IMR-90 (cell line): Measurements from ENCODE around the gene ASAP2. TPM values are rescaled to one million over a fixed set of nuclear protein-coding genes. Genes with fewer than 3 reads are reported as not detected.
A peak's percentile ranks its signal among the peaks of the same experiment; 100 is the strongest.

Source experiments
- ATAC-seq: fragments of 200-7000 bp; cut with Tn5 transposase; 2 replicates; pipeline ENCODE4 v1.9.1; 2020; ENCODE audit warnings: low read depth, mild to moderate bottlenecking, moderate library complexity
- BruUV-seq: library from RNA; stranded (reverse); fragments of 400-500 nt; replicated peaks from 2 replicates; lab custom pipeline; 2021; lab: Mats Ljungman, UMichigan
- CTCF ChIA-PET: fragments of 300-600 bp; formaldehyde crosslinking; extraction: SDS; loops from one replicate; lab custom pipeline; 2021; ENCODE audit warnings: antibody characterized with exemption; lab: Yijun Ruan, JAX
- POLR2A ChIA-PET: fragments of 300-600 bp; sonication (Branson Sonifier 250); formaldehyde crosslinking; loops from one replicate; lab custom pipeline; 2022; ENCODE audit warnings: antibody characterized with exemption; ENCODE audit not compliant: unreplicated experiment; lab: Charles Lee
- DNase-seq: peaks from one replicate; pipeline ENCODE4 v3.0.0; 2013
- H2AFZ ChIP-seq: replicated peaks from 2 replicates; pipeline ENCODE3; 2013; ENCODE audit warnings: low read length, mild to moderate bottlenecking; ENCODE audit not compliant: poor library complexity
- H2AK5ac ChIP-seq: 2 replicates; pipeline ENCODE4 v1.6.1; 2013; ENCODE audit warnings: low read depth, low read length, inconsistent platforms
- H2AK9ac ChIP-seq: replicated peaks from 2 replicates; pipeline ENCODE3; 2013; ENCODE audit warnings: mild to moderate bottlenecking, low read depth, low read length, moderate library complexity; ENCODE audit not compliant: poor library complexity
- H2BK120ac ChIP-seq: 2 replicates; pipeline ENCODE4 v1.6.1; 2013; ENCODE audit warnings: low read depth, low read length, inconsistent platforms
- H2BK15ac ChIP-seq: 3 replicates; pipeline ENCODE4 v1.6.1; 2013; ENCODE audit warnings: low read depth, low read length, inconsistent platforms
- H2BK20ac ChIP-seq: 2 replicates; pipeline ENCODE4 v1.6.1; 2013; ENCODE audit warnings: low read depth, mild to moderate bottlenecking, inconsistent platforms, low read length, moderate library complexity
- H2BK5ac ChIP-seq: 2 replicates; pipeline ENCODE4 v1.6.1; 2013; ENCODE audit warnings: mild to moderate bottlenecking, low read depth, low read length, inconsistent platforms; ENCODE audit not compliant: poor library complexity, severe bottlenecking
- H3K14ac ChIP-seq: replicated peaks from 2 replicates; pipeline ENCODE4 v1.6.1; 2013; ENCODE audit warnings: low read depth, low read length, inconsistent platforms
- H3K18ac ChIP-seq: 2 replicates; pipeline ENCODE4 v1.6.1; 2013; ENCODE audit warnings: low read depth, low read length, control low read depth
- H3K23ac ChIP-seq: 2 replicates; pipeline ENCODE4 v1.6.1; 2013; ENCODE audit warnings: low read depth, low read length, inconsistent platforms
- H3K27ac ChIP-seq: 2 replicates; pipeline ENCODE4 v1.5.1; 2013; ENCODE audit warnings: mild to moderate bottlenecking, control low read depth, low read length; ENCODE audit not compliant: insufficient read depth
- H3K27me3 ChIP-seq: 2 replicates; pipeline ENCODE4 v1.6.1; 2013; ENCODE audit warnings: low read length; ENCODE audit not compliant: control insufficient read depth, insufficient read depth
- H3K36me3 ChIP-seq: 2 replicates; pipeline ENCODE4 v1.6.1; 2013; ENCODE audit warnings: low read length, mixed read lengths; ENCODE audit not compliant: control insufficient read depth, insufficient read depth
- H3K4ac ChIP-seq: 2 replicates; pipeline ENCODE4 v1.6.1; 2013; ENCODE audit warnings: low read depth, low read length, inconsistent platforms
- H3K4me1 ChIP-seq: 2 replicates; pipeline ENCODE4 v1.6.1; 2013; ENCODE audit warnings: low read length, mixed read lengths; ENCODE audit not compliant: control insufficient read depth, insufficient read depth
- H3K4me2 ChIP-seq: 2 replicates; pipeline ENCODE4 v1.6.1; 2013; ENCODE audit warnings: low read depth, mild to moderate bottlenecking, control low read depth, low read length, moderate library complexity
- H3K4me3 ChIP-seq: 2 replicates; pipeline ENCODE4 v1.5.1; 2013; ENCODE audit warnings: low read depth, mild to moderate bottlenecking, control low read depth, low read length, moderate library complexity; ENCODE audit not compliant: insufficient read depth
- H3K56ac ChIP-seq: 2 replicates; pipeline ENCODE4 v1.6.1; 2013; ENCODE audit warnings: low read length, inconsistent platforms; ENCODE audit not compliant: insufficient read depth; ENCODE audit errors: extremely low read depth
- H3K79me1 ChIP-seq, 2 experiments: 2 replicates each; pipeline ENCODE4 v1.6.1; 2013; ENCODE audit warnings: low read length in 2 of 2, inconsistent platforms in 1 of 2, low read depth in 1 of 2
- H3K9ac ChIP-seq: 2 replicates; pipeline ENCODE4 v1.6.1; 2013; ENCODE audit warnings: low read depth, low read length, control low read depth
- H3K9me1 ChIP-seq: 2 replicates; pipeline ENCODE4 v1.6.1; 2013; ENCODE audit warnings: low read length, inconsistent platforms; ENCODE audit not compliant: insufficient read depth
- H3K9me3 ChIP-seq: 2 replicates; pipeline ENCODE4 v1.6.1; 2013; ENCODE audit warnings: low read length; ENCODE audit not compliant: control insufficient read depth, insufficient read depth
- H4K20me1 ChIP-seq: 2 replicates; pipeline ENCODE4 v1.6.1; 2013; ENCODE audit warnings: low read length, inconsistent platforms; ENCODE audit not compliant: insufficient read depth
- H4K5ac ChIP-seq: 2 replicates; pipeline ENCODE4 v1.6.1; 2013; ENCODE audit warnings: mild to moderate bottlenecking, low read depth, low read length, control low read depth
- H4K8ac ChIP-seq, 2 experiments: 2 replicates each; pipeline ENCODE4 v1.6.1; 2013; ENCODE audit warnings: low read depth in 2 of 2, low read length in 2 of 2, control low read depth in 1 of 2, inconsistent platforms in 1 of 2
- H4K91ac ChIP-seq: 2 replicates; pipeline ENCODE4 v1.6.1; 2013; ENCODE audit warnings: low read depth, low read length, inconsistent platforms; ENCODE audit not compliant: insufficient read depth
- CEBPB ChIP-seq: IDR thresholded peaks from 2 replicates; pipeline ENCODE4 v1.6.1; 2012; ENCODE audit warnings: low read depth, low read length, improper control_type of control experiment
- CHD1 ChIP-seq: IDR thresholded peaks from 2 replicates; pipeline ENCODE4 v1.6.1; 2012; ENCODE audit warnings: low read depth, low read length, improper control_type of control experiment
- MAFK ChIP-seq: IDR thresholded peaks from 2 replicates; pipeline ENCODE4 v1.6.1; 2012; ENCODE audit warnings: low read depth, low read length, improper control_type of control experiment
- POLR2A ChIP-seq: IDR thresholded peaks from 2 replicates; pipeline ENCODE4 v1.6.1; 2012; ENCODE audit warnings: mild to moderate bottlenecking, low read depth, low read length
- RCOR1 ChIP-seq: IDR thresholded peaks from 2 replicates; pipeline ENCODE4 v1.6.1; 2012; ENCODE audit warnings: mild to moderate bottlenecking, low read length, improper control_type of control experiment; ENCODE audit not compliant: insufficient replicate concordance
- WGBS, 2 experiments: methylation state at CpG; one replicate each; pipeline versions ENCODE4 v1.1.5 to v1.1.7; 2013; ENCODE audit warnings: missing lambda C conversion rate in 2 of 2; ENCODE audit not compliant: insufficient read length in 1 of 2; ENCODE audit errors: extremely low coverage in 2 of 2; 5-methylcytosine and 5-hydroxymethylcytosine counted together
- dilution Hi-C: fragments of 300-500 bp; cut with HindIII; formaldehyde crosslinking; loops from one replicate; pipeline ENCODE4 v1.14.3; 2018; ENCODE audit warnings: low sequenced_read_pairs; ENCODE audit not compliant: unreplicated experiment
- in situ Hi-C: fragments of 300-500 bp; cut with MboI; formaldehyde crosslinking; loops from 3 replicates; pipeline ENCODE4 v1.14.3; 2019; ENCODE audit warnings: low sequenced_read_pairs, inconsistent platforms, mixed read lengths
- intact Hi-C: fragments of 100-400 bp; cut with micrococcal nuclease; formaldehyde crosslinking; loops from 2 replicates; pipeline ENCODE4 v1.10.0; 2022
- polyA plus RNA-seq, 3 experiments: library from polyadenylated mRNA; depleted of rRNA; stranded (reverse); fragments of >200 nt; gene quantifications; 2 replicates each; pipeline ENCODE4 v1.2.3, GENCODE V29; 2012; ENCODE audit warnings: low replicate concordance in 1 of 3
- total RNA-seq: library from RNA; depleted of rRNA; stranded (reverse); fragments of >200 nt; gene quantifications from 2 replicates; pipeline ENCODE4 v1.2.3, GENCODE V29; 2012
- TF ChIP-seq, protein P1 (sequence below): fragments of 150-350 bp; IDR thresholded peaks from 2 replicates; pipeline ENCODE4 v1.6.1; 2016; ENCODE audit warnings: low read depth, mild to moderate bottlenecking, low read length, moderate library complexity, borderline replicate concordance
- TF ChIP-seq, protein P2 (sequence below): conservative IDR thresholded peaks from 2 replicates; pipeline ENCODE4 v1.5.1; 2012; ENCODE audit warnings: mild to moderate bottlenecking, low read depth, low read length, improper control_type of control experiment

Gene ASAP2
- total and polyA plus RNA-seq, 2 of the 4 experiments (the other 2 are of a cell fraction), result 19.7 to 28.1 TPM

DNA sequence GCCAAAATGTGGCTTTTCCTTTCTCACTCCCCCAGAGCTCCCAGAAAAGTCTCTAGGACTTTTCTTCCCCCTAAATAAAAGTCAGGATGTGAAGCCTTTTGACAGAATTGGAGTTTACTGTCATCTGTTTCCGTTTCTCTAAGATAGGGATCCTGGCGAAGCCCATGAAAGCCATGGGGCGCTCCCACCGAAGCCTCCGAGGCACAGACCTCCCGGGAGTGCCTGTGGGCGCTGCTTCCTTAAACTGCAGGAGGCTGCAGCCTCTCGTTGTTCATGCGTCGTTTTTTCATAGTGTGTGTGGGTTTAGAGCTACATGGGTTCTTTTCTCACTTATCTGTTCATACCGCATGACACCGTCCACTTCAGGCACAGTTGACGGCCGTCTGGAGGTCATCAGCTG lies 56.8 kb downstream of the ASAP2 start:
- peak overlapping the region; percentile 49; the same call in 1 of the 2 replicates for H3K4ac ChIP-seq
- ChIA-PET CTCF (no interaction called here), POLR2A (no interaction called here)
- no peak overlapping the region for H2AFZ ChIP-seq
- BruUV-seq, result no TSS peak
- peak overlapping the region; percentile 32; the same call in 1 of the 2 replicates for H3K27ac ChIP-seq
- no peak overlapping the region for H3K9ac ChIP-seq
- H4K20me1 ChIP-seq, result peaks cover 65% of the 10 kb centered on the region
- H3K4me1 ChIP-seq, result peaks cover 41% of the 10 kb centered on the region
- 0 out of 2 replicates have a peak overlapping the region, but pooled peaks have one; percentile 5 for H3K14ac ChIP-seq
- peak overlapping the region; percentile 5; the same call in 1 of the 2 replicates for H4K91ac ChIP-seq
- TF ChIP-seq MAFK (no peak), CEBPB (no peak), RCOR1 (no peak), POLR2A (no peak), CHD1 (no peak)
- TF ChIP-seq, protein P1, sequence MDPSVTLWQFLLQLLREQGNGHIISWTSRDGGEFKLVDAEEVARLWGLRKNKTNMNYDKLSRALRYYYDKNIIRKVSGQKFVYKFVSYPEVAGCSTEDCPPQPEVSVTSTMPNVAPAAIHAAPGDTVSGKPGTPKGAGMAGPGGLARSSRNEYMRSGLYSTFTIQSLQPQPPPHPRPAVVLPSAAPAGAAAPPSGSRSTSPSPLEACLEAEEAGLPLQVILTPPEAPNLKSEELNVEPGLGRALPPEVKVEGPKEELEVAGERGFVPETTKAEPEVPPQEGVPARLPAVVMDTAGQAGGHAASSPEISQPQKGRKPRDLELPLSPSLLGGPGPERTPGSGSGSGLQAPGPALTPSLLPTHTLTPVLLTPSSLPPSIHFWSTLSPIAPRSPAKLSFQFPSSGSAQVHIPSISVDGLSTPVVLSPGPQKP, result no peak
- TF ChIP-seq, protein P2, sequence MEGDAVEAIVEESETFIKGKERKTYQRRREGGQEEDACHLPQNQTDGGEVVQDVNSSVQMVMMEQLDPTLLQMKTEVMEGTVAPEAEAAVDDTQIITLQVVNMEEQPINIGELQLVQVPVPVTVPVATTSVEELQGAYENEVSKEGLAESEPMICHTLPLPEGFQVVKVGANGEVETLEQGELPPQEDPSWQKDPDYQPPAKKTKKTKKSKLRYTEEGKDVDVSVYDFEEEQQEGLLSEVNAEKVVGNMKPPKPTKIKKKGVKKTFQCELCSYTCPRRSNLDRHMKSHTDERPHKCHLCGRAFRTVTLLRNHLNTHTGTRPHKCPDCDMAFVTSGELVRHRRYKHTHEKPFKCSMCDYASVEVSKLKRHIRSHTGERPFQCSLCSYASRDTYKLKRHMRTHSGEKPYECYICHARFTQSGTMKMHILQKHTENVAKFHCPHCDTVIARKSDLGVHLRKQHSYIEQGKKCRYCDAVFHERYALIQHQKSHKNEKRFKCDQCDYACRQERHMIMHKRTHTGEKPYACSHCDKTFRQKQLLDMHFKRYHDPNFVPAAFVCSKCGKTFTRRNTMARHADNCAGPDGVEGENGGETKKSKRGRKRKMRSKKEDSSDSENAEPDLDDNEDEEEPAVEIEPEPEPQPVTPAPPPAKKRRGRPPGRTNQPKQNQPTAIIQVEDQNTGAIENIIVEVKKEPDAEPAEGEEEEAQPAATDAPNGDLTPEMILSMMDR, result no peak
- H2AK9ac ChIP-seq, result peak overlapping the region; percentile 3
- no peak overlapping the region; the same call in 2 of the 3 replicates for H2BK15ac ChIP-seq
- H2BK5ac ChIP-seq, result peak overlapping the region; percentile 11
- H3K27me3 ChIP-seq, result no peaks in the 10 kb centered on the region
- H2AK5ac ChIP-seq, result no peak overlapping the region
- peak overlapping the region in 1 of 2 experiments; percentile 64; a peak in 1 of 4 replicates for H4K8ac ChIP-seq
- peaks cover 41 to 92% of the 10 kb centered on the region in 2 experiments for H3K79me1 ChIP-seq
- no peak overlapping the region for H3K4me3 ChIP-seq
- in situ Hi-C loops, result no loop called here
- intact Hi-C loops, result no loop called here
- H2BK120ac ChIP-seq, result peak overlapping the region; percentile 68
- ATAC-seq, result no peak
- peak overlapping the region; percentile 57; the same call in 1 of the 2 replicates for H3K4me2 ChIP-seq
- H3K9me1 ChIP-seq, result peaks cover 24% of the 10 kb centered on the region
- peak overlapping the region; percentile 69 for H4K5ac ChIP-seq
- H3K18ac ChIP-seq, result no peak overlapping the region; the same call in 1 of the 2 replicates
- H3K56ac ChIP-seq, result no peak overlapping the region
- dilution Hi-C loops, result no loop called here
- no peak overlapping the region for H2BK20ac ChIP-seq
- no peaks in the 10 kb centered on the region for H3K9me3 ChIP-seq
- DNase-seq, result no peak
- peak overlapping the region; percentile 56; the same call in 1 of the 2 replicates for H3K23ac ChIP-seq
- H3K36me3 ChIP-seq, result no peaks in the 10 kb centered on the region
- WGBS, 2 experiments, result no CpG with 5 or more reads among the region's 14 CpGs
